HG02571 (cell line): ENCODE results near the gene MBNL3.
"Not testable (repeated sequence)": the region's sequence is repeated elsewhere in the genome, so short reads cannot be mapped to it uniquely, and the experiment has no call there.

Experiments
- ATAC-seq: cut with Tn5 transposase; IDR thresholded peaks from one replicate; pipeline ENCODE4 v1.9.1; 2021; ENCODE audit warnings: mild to moderate bottlenecking, moderate library complexity; ENCODE audit not compliant: unreplicated experiment

Gene MBNL3

GRCh38 chrX:132480581-132481203, 8.1 kb downstream of the MBNL3 start:
- ATAC-seq = peak; percentile 87

DNA sequence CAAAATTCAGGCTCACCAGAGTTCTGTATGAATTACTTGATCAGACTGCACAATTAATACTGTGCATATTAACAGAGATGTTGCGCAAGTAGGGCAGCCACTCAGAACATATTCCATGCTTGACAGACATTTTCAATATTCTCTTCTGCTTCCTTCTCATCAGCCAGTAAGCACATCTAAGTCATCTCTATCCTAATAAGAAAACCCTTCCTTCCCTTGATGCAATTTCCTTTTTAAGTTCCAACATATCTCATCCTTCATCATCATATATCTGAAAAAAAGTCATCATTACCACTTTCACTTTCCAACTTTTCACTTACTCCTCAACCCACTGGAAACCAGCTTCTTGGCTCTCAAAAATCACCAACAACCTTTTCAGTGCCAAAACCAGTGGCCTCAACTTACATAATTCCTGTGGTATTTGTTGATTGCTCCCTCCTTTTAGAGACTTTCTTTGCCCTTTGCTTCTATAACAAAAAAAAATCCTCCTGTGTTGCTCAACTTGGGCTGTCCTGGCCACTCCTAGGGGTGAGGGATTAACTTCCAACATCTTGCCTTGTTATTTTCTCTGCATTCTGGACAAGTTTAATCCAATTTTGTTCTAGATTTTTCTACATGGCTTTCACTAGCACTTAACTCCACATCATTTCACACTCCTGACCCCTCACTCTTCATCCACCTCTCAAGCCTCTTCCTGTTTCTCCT, 14.1 kb downstream of the MBNL3 start:
- ATAC-seq = no peak

DNA sequence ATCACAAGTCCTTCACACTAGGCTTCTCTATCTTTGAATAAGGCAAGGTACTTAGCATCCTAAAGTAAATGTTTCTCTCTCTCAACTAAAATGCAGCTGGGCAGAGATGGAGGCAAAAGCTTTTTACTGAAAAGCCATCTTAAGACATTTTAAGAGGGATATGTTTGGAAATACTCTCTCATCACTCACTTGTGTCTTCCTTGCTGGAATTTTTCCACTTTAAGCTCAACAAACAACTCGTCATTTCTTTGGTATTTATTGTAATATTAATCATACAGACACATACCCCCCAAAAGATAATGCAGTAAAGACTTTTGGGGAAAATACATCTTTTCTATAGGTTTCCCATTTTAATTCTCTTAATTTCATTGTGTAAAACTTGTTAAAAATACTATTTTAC, 16.4 kb downstream of the MBNL3 start:
- no peak for ATAC-seq

GRCh38 chrX:132470831-132471230, 18.0 kb downstream of the MBNL3 start:
- no peak for ATAC-seq

DNA sequence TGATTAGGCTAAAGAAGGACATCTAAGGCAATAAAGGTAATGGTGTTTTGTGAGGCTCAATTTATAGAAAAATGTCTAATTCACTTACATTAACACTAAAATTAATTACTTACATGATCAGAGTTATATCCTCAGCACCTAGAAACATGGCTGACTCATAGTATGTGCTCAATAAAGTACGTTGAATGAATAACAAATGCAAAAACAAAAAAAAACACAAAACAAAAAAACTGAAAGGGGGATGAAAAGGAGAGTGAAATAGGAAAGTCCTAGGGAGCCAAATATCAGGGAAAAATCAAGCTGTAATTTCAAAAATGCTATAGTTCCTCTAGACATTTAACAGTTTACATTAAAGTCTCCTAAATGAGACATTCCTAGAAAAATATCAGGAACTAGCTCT, 18.7 kb downstream of the MBNL3 start:
- no peak for ATAC-seq

DNA sequence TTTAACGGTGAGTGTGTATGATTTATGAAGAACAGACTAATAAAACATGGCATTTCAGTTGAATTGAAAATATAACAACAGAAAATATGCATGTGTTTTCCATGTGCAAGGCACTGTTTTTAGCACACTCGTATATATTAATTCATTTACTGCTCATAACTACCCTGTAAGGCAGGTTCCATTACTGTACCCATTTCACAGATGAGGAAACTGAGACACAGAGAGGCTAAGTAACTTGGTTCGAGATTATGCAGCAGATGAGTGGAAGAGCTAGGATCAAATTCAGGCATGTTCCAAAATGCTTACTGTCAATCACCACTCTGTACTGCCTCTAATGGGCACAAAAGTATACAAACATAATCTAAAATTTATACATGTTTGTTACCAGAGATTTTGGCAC, 20.4 kb downstream of the MBNL3 start:
- no peak for ATAC-seq

- no peak for ATAC-seq
Observed at GRCh38 chrX:132467989-132468388, 20.8 kb downstream of the MBNL3 start.

DNA sequence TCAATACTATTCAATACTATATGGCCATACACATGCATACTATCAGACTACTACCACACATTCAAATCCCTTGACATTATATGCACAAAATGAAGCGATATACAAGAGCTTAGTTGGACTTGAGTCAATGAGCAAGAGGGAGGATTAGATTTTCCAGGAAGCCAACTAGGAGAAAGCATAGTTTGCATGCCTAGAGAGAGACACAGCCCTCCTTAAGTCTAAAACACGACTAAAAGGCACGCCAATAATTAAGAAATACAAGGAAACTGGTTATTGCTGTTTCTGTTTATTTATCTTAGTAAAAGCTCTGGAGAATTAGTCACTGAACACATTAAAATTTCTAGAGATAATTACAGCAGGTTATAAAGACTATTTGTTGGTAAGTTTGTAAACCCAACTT, 21.8 kb downstream of the MBNL3 start:
- no peak for ATAC-seq

DNA sequence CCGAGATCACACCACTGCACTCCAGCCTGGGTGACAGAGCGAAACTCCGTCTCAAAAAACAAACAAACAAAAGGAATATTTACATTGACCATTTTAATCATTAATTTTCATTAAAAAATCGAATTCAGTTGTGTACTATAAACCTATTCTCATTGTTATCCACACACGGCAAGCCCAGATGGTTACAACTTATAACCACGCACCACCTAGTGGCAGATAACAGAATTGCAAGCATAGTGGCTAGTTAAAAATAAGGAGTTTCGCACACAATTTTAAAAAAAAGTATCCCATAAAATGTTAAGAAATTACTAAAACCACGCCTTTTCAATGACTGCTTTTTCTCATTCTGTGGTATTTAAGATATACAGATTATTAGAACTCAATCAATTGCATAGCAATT, 25.4 kb downstream of the MBNL3 start:
- ATAC-seq = no peak

DNA sequence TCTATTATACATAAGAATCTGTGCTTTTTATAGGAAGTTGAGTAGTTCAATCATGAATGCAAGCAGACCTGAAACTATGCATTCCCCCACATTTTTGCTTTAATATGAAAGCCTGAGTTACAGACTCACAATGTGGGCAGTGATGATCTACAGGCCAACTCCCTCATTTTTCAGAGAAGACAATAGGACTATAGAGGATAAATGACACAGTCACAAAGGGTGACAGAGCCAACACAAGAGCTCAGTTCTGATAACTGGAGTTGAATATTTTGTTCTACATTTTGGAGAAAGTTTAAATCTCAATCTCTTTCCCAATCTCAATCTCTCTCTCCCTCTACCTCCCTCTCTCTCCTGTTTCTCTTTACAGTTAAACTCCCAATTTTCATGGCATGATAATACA, 27.0 kb downstream of the MBNL3 start:
- ATAC-seq = no peak

DNA sequence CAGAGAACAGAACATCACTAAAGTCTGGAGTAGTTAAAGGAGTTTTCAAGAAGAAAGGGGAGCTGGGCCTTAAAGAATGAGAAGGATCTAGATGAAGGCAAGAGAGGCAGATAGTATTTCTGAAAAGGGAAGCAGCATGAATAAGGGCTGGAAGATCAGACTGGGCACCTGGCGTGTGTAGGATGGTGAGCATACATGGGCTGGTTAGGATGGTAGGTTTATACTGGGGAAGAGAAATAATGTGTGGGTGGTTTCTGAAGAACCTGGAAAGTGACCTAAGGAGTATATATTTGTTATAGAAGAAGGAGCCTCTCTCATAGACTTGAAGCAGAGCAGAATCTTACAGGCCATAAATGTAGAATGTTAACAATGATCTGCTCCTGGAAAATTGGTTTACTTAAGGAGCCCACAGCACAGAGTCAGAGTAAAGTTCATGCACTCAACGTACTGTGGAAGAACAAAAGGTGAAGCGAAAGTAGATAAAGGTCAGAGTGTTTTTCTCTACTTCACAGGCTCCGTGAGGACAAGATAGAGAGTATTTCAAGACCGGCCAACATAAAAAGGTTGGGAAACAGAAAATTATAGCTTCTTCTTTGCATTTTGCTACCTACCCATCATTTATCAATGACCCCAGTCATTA, 35.8 kb downstream of the MBNL3 start:
- ATAC-seq = no peak

DNA sequence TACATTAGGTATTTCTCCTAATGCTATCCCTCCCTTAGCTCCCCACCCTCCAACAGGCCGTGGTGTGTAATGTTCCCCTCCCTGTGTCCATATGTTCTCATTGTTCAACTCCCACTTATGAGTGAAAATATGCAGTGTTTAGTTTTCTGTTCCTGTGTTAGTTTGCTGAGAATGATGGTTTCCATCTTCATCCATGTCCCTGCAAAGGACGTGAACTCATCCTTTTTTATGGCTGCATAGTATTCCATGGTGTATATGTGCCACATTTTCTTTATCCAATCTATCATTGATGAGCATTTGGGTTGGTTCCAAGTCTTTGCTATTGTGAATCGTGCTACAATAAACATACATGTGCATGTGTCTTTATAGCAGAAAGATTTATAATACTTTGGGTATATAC, 42.9 kb downstream of the MBNL3 start:
- not testable (repeated sequence) for ATAC-seq

GRCh38 chrX:132444936-132445335, 43.9 kb downstream of the MBNL3 start:
- ATAC-seq = no peak

DNA sequence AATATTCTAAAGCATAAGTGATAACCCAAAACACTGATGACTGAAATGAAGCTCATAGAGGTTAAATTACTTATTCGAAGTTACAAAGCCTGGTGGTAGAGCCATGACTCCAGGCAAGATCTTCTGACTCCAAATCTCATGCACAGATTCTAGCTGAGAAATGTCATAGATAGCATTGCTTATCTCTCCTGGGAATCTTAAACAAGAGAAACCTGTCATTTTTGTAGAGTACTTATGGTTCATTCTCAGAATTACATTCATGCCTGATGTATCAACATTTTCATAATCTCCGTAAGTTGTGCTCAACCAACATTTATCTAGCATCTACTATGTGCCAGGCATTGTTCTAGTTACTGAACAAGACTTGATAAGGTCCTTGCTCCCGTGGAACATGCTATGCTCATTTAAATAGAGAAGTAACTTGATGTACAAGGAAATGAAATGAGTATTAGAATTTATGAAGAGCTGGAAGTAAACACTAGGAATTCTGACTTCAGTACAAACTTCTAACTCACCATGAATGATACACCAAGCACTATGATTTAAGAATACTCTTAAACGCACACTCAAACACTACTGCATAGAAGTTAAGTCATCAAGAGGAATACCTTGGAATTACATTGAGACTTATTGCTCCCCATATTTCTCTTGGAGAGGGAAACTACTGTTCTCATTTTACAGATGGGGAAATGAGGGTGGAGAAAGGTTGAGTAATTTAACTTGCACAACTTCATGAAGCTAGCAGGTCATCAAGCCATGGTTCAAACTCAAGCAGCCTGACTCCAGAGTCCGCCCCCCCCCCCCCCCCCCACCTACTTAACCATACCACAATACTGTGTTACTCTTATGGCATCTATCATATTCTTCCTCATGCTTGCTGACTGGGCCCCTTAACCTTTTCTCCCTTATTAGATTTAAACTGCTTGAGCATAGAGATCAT, 45.4 kb downstream of the MBNL3 start:
- ATAC-seq = no peak

DNA sequence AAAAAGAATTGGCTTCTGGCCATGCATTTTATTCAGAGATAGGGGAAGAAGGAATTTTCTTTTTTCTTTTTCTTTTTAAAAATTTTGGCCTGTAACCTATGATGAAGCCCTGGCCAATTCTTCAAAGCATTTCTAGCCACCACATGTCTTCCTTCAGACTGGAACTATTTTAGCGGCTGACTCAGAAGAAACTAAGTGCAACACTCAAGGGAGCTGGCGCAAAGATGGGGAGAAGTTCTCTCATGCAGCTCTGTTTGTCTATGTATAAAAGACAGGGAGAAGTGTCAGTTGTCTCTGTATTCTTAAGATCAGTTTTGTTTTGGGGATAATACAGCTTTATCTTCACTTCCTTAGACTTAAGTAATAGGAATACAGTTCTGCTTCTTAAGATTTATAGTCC, 46.1 kb downstream of the MBNL3 start:
- ATAC-seq = no peak

GRCh38 chrX:132435222-132435621, 53.6 kb downstream of the MBNL3 start:
- no peak for ATAC-seq

DNA sequence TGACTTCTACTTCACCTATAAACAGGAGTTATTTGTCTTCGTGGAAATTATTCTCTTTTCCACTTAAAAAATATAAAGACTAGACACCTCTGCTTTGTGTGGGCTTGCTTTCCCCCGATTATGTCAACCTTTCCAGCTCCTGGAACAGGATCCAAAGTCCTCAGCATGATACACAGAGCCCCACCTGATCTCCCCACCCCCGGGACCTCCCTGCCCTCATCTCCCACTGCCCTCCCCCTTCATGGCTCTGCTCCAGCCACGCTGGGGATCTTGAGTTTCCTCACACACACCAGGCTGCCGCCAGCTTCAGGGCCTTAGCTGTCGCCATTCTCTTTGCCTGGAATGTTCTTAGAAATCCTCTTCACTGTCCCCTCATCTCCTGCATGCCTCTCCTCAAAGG, 55.3 kb downstream of the MBNL3 start:
- ATAC-seq = no peak

DNA sequence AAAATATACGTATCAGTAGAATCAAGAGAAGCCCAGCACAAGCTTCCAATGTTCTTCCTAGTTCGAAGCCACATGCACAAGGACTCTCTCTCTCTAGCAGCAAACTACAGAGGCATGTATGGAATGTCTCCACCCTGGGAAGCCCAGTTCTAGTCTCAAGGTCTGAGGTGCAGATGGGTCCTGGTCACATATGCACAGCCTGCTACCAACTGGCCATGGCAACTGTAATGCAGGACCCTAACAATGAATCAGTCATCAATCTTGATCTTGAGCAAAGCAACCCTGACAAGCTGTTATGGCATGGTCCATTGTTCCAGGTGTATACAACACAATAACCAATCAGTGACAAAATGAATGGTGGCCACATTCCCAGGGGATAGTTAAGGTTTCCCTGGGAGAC, 55.8 kb downstream of the MBNL3 start:
- ATAC-seq = no peak

DNA sequence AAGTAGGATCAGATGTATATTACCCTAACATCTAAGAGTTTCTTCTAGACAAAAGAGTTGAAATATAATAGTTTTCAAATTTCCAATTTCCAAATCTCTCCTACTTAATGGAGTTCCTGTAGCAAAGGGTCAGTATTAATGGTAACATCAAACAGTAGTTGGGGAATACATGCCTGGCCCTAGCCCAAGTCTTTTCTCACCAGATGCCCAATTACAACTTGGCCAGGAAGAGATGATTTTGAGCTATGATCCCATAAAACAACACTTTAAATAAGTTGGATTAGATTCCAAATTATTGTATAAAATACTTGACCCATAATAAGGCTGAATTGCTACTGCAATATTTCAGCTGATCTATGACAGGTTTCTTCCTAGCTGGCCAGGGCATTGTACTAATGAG, 59.9 kb downstream of the MBNL3 start:
- no peak for ATAC-seq

GRCh38 chrX:132426695-132427281, 62.0 kb downstream of the MBNL3 start:
- ATAC-seq = no peak

DNA sequence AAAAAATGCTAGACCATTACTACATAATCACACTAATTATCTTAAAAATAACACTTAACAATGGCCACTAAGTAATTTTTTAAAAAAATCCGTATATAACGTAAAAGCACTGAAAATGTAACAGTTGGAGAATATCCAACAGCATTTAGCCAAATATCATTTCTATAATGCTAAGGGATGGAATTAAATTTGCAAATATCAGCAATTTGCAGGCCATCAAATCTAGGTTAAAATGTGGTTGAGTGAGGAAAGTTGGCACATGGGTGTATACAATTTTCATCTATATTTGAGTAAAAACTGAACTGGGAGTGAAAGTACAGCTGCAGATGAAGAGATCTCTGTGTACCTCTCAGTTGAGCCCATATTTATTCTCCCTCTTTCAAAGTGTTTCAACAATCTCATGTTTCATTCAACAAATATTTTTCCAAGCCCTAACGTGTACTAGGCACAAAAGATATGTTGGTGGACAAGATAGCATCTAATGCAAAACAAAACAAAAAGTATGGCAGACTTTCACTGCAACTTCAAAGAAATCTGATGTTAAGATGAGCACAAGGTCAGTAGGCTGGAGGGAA, 63.0 kb downstream of the MBNL3 start:
- ATAC-seq = no peak
